ENCODE measurements around the gene HNRNPK. TPM values are rescaled to one million over a fixed set of nuclear protein-coding genes. Genes with fewer than 3 reads are reported as not detected.

Gene HNRNPK
- total and polyA plus RNA-seq, 2 of the 13 experiments (the other 11 are each of a cell fraction or from before 2014, with no cell fraction given), result 321 to 712 TPM

- peak; percentile 90; the same call in 1 of the 2 replicates for TF ChIP-seq ZNF318 (CRISPR knock-in tag; IDR thresholded peaks at IDR 0.05)
- peak; percentile 43; the same call in 1 of the 2 replicates for TF ChIP-seq THAP11 (CRISPR knock-in tag; IDR thresholded peaks at IDR 0.05)
- no peak for TF ChIP-seq HOMEZ (CRISPR knock-in tag; IDR thresholded peaks at IDR 0.05; ENCODE audit: low read depth)
- no peak for TF ChIP-seq MATR3 (CRISPR knock-in tag; IDR thresholded peaks at IDR 0.05)
- peak; percentile 88 for TF ChIP-seq ZFY (CRISPR knock-in tag; IDR thresholded peaks at IDR 0.05)
- TF ChIP-seq KLF6 (CRISPR knock-in tag; IDR thresholded peaks at IDR 0.05), result no peak
- no peak for TF ChIP-seq THAP8 (CRISPR knock-in tag; IDR thresholded peaks at IDR 0.05; ENCODE audit: borderline replicate concordance)
- TF ChIP-seq ZNF7 (CRISPR knock-in tag; IDR thresholded peaks at IDR 0.05), result no peak
- TF ChIP-seq ZNF740 (CRISPR knock-in tag; IDR thresholded peaks at IDR 0.05), result no peak
- TF ChIP-seq NR3C1 (CRISPR knock-in tag; IDR thresholded peaks at IDR 0.05), result no peak
- no peak for TF ChIP-seq GTF2F1 (IDR thresholded peaks at IDR 0.05; ENCODE audit: low read length)
- TF ChIP-seq CCAR2 (optimal IDR thresholded peaks at IDR 0.05; ENCODE audit: low read depth, low read length), result no peak
- peak; percentile 47; the same call in 1 of the 2 replicates for TF ChIP-seq IKZF5 (CRISPR knock-in tag; IDR thresholded peaks at IDR 0.05)
- no peak for TF ChIP-seq ZNF512B (CRISPR knock-in tag; IDR thresholded peaks at IDR 0.05; ENCODE audit: borderline replicate concordance)
These were observed 58.9 kb downstream of the HNRNPK start, which contains the start of gene KIF27 (continued) for GRCh38 chr9:83920927-83921707.

All from HepG2 (cell line).